Measurements from ENCODE around the gene TBC1D17. TPM values are rescaled to one million over a fixed set of nuclear protein-coding genes. Genes with fewer than 3 reads are reported as not detected.

The TBC1D17 gene
- total RNA-seq, 1 donor from 2014 or later = 68.1 TPM

Other genes starting within 250 kb of the TBC1D17 start
- 96.1 TPM for gene RRAS, start 237.6 kb upstream of the TBC1D17 start, total RNA-seq
- 86.0 TPM for gene SCAF1, start 235.5 kb upstream of the TBC1D17 start, total RNA-seq
- 174 TPM for gene IRF3, start 211.8 kb upstream of the TBC1D17 start, total RNA-seq
- gene BCL2L12, start 211.8 kb upstream of the TBC1D17 start, total RNA-seq = 18.9 TPM
- 103 TPM for gene PRMT1, start 200.4 kb upstream of the TBC1D17 start, total RNA-seq
- gene ADM5, start 188.1 kb upstream of the TBC1D17 start, total RNA-seq = 1.3 TPM
- 14.2 TPM for gene CPT1C, start 186.6 kb upstream of the TBC1D17 start, total RNA-seq
- 0.58 TPM for gene TSKS, start 114.4 kb upstream of the TBC1D17 start, total RNA-seq
- gene AP2A1, start 110.7 kb upstream of the TBC1D17 start, total RNA-seq = 76.3 TPM
- 36.7 TPM for gene FUZ, start 64.4 kb upstream of the TBC1D17 start, total RNA-seq
- 66.0 TPM for gene MED25, start 59.4 kb upstream of the TBC1D17 start, total RNA-seq
- 249 TPM for gene PTOV1, start 26.5 kb upstream of the TBC1D17 start, total RNA-seq
- gene PNKP, start 10.1 kb upstream of the TBC1D17 start, total RNA-seq = 103 TPM
- 48.5 TPM for gene AKT1S1, start 347 bp upstream of the TBC1D17 start, total RNA-seq
- gene IL4I1, start 19.2 kb downstream of the TBC1D17 start, total RNA-seq = 0.81 TPM
- 20.2 TPM for gene ATF5, start 51.5 kb downstream of the TBC1D17 start, total RNA-seq
- 45.9 TPM for gene NUP62, start 51.8 kb downstream of the TBC1D17 start, total RNA-seq
- gene SIGLEC11, start 83.5 kb downstream of the TBC1D17 start, total RNA-seq = 1.5 TPM
- gene VRK3, start 147.7 kb downstream of the TBC1D17 start, total RNA-seq = 73.7 TPM
- 8.3 TPM for gene ZNF473, start 148.3 kb downstream of the TBC1D17 start, total RNA-seq